Esophagus squamous epithelium (tissue), 4 donors: Measurements from ENCODE around the gene KRT38.

Source experiments
- POLR2A ChIP-seq, 4 donors: fragments of 450-650 bp; IDR thresholded peaks; one replicate each; pipeline ENCODE4 v1.6.1; 2017; ENCODE audit warnings: antibody characterized with exemption in 4 of 4, mild to moderate bottlenecking in 4 of 4, moderate library complexity in 3 of 4
- TF ChIP-seq, protein P1 (sequence below), 6 experiments: fragments of 450-650 bp in 4 of 6; fragments of 200-600 bp in 2 of 6; sonication (generic) in 2 of 6; IDR thresholded peaks; one replicate each; pipeline ENCODE4 v1.5.1; 2016 to 2019; ENCODE audit warnings: antibody characterized with exemption in 6 of 6, mild to moderate bottlenecking in 4 of 6, moderate library complexity in 4 of 6

DNA sequence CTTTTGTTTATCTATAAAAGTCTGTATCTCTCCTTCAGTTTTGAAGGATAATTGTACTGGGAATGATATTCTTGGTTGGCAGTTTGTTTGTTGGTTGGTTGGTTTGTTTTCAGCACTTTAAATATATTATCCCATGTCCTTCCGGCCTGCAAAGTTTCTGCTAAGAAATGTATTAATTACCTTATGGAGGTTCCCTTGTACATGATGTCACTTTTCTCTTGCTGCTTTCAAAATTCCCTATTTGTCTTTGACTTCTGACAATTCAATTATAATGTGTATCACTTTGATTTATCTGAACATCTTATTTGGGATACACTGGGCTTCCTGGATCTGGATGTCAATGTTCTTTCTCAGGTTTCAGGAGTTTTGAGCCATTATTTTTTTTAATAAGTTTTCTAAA lies 54.6 kb downstream of the KRT38 start:
- TF ChIP-seq, protein P1, sequence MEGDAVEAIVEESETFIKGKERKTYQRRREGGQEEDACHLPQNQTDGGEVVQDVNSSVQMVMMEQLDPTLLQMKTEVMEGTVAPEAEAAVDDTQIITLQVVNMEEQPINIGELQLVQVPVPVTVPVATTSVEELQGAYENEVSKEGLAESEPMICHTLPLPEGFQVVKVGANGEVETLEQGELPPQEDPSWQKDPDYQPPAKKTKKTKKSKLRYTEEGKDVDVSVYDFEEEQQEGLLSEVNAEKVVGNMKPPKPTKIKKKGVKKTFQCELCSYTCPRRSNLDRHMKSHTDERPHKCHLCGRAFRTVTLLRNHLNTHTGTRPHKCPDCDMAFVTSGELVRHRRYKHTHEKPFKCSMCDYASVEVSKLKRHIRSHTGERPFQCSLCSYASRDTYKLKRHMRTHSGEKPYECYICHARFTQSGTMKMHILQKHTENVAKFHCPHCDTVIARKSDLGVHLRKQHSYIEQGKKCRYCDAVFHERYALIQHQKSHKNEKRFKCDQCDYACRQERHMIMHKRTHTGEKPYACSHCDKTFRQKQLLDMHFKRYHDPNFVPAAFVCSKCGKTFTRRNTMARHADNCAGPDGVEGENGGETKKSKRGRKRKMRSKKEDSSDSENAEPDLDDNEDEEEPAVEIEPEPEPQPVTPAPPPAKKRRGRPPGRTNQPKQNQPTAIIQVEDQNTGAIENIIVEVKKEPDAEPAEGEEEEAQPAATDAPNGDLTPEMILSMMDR (IDR thresholded peaks at IDR 0.05) = no peak
- TF ChIP-seq POLR2A (IDR thresholded peaks at IDR 0.05) = no peak
